GM21360 (cell line): ENCODE results near the gene EDA.

ENCODE experiments used
- ATAC-seq: cut with Tn5 transposase; IDR thresholded peaks from one replicate; pipeline ENCODE4 v1.9.1; 2021; ENCODE audit warnings: mild to moderate bottlenecking, moderate library complexity; ENCODE audit not compliant: unreplicated experiment

EDA gene

DNA sequence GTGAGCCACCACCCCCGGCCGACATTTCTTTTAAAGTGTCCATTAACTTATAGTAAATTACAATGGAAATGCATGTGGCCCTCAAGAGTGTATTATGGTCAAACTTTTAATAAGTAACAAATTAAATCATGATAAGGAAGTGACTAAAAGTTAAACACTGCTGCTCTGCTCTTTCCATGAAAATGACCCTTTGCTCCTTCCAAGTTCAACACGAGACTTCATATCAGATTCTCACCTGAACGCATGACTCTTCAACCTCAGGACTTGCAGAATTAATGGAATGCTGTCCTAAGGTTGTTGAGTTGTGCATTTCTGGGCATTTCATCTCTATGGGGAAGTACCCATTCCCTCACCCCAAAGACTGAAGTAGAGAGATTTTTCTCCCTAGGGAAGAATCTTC lies 406.7 kb downstream of the EDA start:
- no peak for ATAC-seq

GRCh38 chrX:70025464-70025863 lies 409.6 kb downstream of the EDA start:
- ATAC-seq: no peak

DNA sequence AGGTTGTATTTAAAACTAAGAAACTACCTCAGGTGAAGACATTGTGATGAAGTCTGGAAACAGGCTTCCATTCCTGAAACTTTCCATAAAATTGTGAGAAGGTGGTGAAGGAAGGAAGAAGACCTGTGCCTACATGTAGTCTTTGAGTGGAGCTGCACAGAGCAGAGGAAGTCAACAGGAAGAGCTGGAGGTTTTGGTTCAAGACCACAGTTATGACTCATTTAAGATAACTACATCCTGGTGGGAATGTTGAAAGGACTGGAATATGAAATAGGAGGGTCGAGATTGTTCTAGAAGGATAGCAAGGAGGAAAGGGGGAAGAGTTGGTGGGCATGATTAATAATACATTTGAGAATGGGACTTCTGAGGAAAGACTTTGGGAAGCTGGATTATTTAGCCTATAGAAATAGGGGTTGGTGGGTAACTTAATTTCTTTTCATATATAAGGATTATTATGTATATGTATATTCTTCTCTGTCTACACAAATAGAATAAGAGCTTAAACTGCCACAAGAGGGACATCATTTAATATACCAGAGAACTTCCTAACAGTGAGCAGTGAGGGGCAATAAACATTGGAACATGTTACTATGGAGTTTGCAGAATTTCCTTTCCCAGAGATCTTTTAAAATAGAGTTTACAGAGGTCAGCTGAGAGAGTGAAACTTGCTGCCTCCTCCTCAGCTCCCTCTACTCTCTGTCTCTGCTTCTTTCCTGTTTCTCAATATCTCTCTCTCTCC lies 410.4 kb downstream of the EDA start:
- ATAC-seq: no peak

- ATAC-seq: no peak
Measured at GRCh38 chrX:70026851-70027200, 410.9 kb downstream of the EDA start.

DNA sequence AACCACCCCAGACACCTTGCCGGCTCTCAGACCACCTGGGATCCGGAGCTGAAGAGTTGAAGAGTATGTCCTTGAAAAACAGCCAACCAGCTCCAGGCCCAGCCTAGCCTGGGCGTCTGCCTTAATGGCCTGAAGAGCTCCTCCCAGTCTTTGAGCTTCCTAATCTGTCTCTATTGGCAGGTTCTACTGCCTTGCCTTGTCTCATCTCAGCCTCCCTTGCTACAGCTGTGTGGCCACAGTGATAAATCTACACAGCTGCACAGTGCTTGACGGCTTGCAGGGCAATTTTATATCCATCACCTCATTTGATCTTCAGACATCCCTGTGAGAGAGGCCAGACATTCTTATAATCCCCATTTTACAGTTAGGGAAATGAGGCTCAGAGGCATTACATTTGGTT lies 413.9 kb downstream of the EDA start:
- ATAC-seq: no peak

DNA sequence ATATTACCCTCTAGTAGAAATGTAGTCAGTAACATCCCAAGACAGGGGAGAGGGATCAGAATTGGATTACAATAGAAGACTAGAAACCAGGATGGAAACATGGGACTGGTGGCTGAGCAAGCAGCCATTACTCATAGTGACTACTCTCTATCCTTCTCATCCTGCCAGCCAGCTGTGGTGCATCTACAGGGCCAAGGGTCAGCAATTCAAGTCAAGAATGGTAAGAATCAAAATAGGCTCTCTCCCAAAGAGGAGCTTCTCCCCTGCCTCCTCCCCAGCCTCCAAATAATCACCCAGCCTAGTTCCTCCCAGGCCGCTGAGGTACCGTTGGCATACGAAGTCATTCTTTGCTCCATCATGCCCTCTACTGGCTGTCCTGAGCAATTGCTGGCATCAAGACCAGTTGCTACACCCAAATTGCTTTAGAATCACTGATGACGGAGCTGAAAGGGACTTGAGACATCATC lies 414.4 kb downstream of the EDA start:
- peak; percentile 73 for ATAC-seq

DNA sequence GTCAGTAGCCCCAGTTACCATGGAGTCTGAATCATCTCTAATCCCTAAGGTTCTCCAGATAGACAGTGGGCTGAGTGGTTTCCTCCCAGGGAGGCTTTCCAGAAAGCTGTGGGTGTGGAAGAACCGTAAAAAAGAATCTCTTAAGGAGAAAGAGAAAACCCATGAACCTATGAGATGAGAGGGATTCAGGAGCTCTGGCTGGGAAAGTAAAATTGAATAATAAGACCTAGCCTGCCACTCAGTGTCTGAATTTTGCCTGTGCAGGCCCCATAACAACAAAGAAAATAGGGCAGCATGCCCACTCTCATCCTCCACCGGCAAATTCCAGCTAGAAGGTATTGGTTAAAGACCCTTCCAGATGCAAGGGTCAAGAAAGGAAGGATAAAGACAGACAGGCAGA lies 416.9 kb downstream of the EDA start:
- no peak for ATAC-seq

DNA sequence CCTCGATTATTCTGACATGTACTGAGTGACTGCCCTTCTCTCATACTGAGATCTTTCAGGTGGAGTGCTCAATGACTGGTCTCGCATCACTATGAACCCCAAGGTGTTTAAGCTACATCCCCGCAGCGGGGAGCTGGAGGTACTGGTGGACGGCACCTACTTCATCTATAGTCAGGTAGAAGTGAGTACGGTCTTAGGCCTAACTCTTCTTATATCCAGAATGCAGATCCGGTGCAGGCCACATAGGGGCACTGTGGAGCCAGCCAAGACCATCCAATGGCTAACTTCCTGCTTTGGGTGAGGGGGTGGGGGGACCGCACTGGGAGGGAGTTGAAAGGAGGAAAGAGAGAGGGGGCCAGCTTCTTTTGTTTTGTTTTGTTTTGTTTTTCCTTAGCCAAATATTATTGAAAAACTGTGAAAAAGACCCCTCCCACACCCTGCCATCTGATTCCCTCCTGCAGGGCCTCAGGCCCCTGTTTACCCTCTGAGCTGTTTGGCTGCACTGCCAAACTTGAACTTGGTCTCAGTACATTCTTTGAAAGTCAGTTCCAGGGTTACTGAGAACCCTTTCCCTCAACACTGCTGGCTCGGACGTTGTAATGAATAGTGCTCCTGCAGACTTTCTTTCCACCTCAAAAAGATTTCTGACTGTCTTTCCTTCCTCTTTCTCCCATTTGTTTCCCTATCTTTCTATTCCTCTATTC lies 417.6 kb downstream of the EDA start:
- peak; percentile 55 for ATAC-seq

DNA sequence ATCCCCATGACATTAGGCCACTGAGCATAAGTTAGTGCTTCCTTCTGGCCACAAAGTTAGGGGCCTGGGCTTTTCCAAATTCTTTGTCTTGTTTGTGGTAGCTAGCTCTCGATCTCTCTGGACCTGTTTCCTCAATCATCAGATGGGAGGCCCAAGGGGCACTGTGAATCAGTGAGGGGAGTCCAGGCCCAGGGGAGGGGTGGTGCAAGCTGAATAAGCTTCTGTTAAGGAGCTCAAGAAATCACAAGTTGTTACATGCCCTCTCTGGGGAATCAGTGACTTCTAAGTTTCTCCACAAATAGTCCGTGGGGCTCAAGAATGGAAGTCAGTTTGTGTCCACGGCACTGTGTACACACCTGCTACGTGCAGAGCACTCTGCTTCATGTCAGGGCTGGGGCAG lies 418.7 kb downstream of the EDA start:
- no peak for ATAC-seq

- no peak for ATAC-seq
Measured at GRCh38 chrX:70038515-70038914, 422.6 kb downstream of the EDA start.

DNA sequence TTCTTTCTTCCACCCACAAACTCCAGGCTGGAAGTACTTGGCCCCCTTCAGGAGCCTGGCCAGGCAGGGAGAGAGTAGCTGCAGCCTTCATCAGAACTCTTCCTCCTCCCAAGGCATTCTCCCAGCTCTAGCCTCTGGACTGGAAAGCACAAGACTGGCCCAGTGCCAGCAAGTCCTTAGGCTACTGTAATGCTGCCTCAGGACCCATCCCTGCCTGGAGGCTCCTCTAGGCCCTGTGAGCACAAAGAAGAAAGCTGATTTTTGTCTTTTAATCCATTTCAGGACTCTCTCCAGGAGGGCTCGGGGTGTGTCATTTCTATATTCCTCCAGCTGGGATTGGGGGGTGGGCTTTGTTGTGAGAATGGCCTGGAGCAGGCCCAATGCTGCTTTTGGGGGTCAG lies 423.0 kb downstream of the EDA start:
- ATAC-seq: no peak

- no peak for ATAC-seq
Measured at GRCh38 chrX:70039758-70040157, 423.8 kb downstream of the EDA start.

DNA sequence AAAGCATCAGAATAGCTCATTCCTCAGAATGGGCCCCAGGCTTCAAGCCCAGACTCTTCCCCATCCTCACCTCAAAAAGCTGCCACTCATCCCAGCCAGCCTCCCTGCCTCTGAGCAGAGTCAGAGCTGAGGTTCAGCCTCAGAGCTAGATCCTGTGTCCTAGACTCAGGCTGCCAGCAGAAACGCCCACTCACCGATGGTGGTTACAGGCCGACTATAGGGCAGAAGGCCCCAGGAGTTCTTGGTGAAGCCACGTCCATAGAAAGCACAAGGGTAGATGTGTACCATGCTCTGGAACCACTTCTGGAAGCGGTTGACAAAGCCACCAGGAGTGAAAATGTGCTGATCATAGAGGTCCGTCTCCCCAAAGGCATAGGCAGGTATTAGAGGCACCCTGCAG lies 426.1 kb downstream of the EDA start:
- ATAC-seq: no peak

DNA sequence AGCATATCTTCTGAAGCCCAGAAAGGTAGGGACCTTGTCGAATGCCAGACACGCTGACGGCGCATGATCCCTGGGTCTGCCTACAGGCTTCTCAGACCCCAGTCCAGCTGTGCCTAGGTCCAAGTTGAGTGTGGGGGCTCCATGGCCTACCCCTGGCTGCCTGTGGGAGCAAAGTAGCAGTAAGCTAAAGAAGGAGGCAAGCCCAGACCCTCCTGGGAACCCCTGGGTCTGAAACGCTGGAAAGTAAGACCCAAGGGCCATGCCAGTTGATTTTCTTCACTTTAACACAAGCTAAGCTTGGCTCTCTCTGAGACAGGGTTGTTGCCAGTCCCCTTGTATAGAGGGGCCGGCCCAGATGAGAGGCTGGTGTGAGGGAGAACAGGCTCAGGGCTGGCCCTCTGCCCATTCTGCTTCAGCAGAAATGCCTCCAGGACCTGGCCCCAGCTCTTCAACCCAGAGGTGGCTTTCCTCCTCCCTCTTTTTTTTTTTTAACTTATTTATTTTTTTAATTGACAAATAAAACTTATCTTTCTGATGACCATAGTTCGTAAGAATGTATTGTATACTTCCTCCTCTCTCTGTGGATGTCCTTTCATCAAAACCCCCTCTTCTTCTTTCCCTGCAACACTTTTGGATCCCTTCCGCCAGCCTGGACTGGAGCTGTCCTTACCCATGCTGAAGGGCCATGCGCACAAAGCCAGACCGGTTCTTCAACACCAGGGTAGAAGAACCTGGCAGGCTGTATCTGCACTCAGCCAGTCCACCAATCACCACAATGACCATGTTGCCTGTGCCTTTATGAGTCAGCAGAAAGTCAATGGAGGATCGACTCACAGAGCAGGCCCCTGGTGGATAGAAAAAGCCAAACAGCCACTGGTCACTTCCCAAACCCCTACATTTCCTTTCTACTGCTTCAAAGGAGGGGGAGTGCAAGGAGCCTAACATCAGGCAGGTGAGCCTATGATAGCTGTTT lies 426.8 kb downstream of the EDA start:
- ATAC-seq: no peak

- no peak for ATAC-seq
Measured at GRCh38 chrX:70043685-70044084, 427.8 kb downstream of the EDA start.

GRCh38 chrX:70044541-70045245 lies 428.8 kb downstream of the EDA start:
- no peak for ATAC-seq

DNA sequence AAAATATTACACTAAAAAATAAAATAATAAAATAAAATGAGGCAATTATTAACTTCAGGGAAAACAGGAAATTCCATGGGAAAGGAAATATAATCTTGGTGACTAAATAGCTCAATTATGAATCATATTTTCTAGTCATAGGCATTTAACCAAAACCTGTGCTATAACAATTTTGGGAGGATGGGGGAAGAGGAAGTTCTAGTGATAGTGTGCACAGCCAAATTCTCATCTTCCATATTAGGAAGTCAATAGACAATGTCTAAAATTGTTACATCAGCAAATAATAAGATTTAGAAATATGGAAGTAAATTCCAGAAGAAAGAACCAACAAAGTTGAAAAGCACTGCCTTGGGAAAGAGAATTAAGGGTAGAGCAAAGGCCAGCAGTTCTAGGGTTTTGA lies 431.1 kb downstream of the EDA start:
- ATAC-seq: no peak

GRCh38 chrX:70049406-70049805 lies 433.5 kb downstream of the EDA start:
- ATAC-seq: no peak

GRCh38 chrX:70049925-70050324 lies 434.0 kb downstream of the EDA start, which contains the start of gene AWAT2:
Gene AWAT2 (minus strand): TSS chrX:70049938. CDS start chrX:70049932, 6 bp downstream.
- ATAC-seq: no peak

DNA sequence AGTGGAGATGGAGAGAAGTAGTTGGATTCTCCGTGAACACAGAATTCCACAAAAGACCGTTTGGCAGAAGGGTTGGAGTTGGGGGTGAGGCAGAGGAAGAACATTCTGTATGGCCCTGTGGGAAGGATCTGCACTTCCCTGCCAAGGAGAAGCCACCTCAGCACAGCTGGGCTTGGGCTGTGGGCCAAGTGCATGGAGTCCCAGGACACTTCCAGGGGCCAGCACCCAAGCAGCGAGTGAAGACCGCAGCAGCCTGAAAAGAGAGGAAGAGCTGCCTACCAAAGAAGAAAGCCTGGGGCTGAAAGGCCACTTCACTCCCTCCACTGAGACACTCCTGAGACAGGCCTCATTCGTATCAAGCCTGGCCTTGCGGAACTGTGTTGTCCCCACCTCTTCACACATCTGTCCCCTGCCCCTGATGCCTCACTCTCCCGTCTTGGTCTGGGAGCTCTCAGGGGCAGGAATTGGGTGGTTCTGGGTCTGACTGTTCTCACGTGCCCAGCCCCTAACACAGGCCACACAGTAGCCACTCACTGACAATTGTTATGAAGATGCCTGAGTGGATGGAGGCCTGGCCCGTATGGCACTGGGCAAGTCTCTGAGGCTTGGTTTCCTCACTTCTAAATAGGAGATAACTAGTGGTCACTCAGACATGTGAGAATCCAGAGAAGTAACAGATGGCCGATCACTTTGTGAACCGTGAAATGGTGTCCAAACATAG lies 437.1 kb downstream of the EDA start:
- no peak for ATAC-seq
